ENCODE measurements around the gene HYKK. TPM values are rescaled to one million over a fixed set of nuclear protein-coding genes. Genes with fewer than 3 reads are reported as not detected.

The HYKK gene
- total and polyA plus RNA-seq, 2 of the 8 experiments (the other 6 are each of a cell fraction or from before 2014, with no cell fraction given): 2.0 to 3.7 TPM

DNA sequence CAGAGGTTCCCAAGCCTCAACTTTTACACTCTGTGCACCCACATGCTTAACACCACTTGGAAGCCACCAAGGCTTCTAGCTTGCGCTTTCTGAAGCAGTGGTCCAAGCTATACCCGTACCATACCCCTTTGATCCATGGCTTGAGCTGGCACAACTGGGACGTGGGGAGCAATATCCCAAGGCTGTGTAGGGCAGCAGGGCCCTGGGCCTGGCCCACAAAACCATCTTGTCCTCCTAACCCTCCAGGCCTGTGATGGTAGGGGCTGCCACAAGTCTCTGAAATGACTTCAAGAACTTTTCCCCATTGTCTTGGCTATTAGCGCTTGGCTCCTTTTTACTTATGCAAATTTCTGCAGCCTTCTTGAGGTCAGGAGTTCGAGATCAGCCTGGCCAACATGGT, 16.9 kb downstream of the HYKK start:
- WGBS, 2 experiments (ENCODE audit: extremely low coverage in 1 of 2, insufficient coverage in 1 of 2, insufficient read length in 1 of 2, insufficient replicate concordance in 2 of 2, low coverage in 1 of 2, low lambda C conversion rate in 2 of 2, missing lambda C conversion rate in 1 of 2): 86% methylated on average over 5 of the region's 5 CpGs; no CpG with 5 or more reads in 1 of the 2 experiments
- FAIRE-seq: no peak
- no peak for TF ChIP-seq EZH2 (IDR thresholded peaks at IDR 0.05; ENCODE audit: low read depth, low read length, severe bottlenecking)
- TF ChIP-seq TEAD4 (IDR thresholded peaks at IDR 0.05; ENCODE audit: low read depth, low read length): no peak
- no peak for TF ChIP-seq TAF1 (IDR thresholded peaks at IDR 0.05; ENCODE audit: low read depth, low read length)
- TF ChIP-seq BRCA1 (IDR thresholded peaks at IDR 0.05; ENCODE audit: low read depth, low read length): no peak
- no peak for TF ChIP-seq CHD2 (IDR thresholded peaks at IDR 0.05; ENCODE audit: low read length)
- no peak for TF ChIP-seq TCF12 (IDR thresholded peaks at IDR 0.05; ENCODE audit: low read depth, low read length)

More for the DNA sequence above, 16.9 kb downstream of the HYKK start:
- Histone ChIP-seq H4K91ac (replicated peaks; ENCODE audit: insufficient read length, low read length) (no peak overlapping the region), H3K9ac (replicated peaks in 1 of 4; ENCODE audit: extremely low read depth in 1 of 4, low read depth in 3 of 4, low read length in 3 of 4) (no peak overlapping the region), H2AFZ (ENCODE audit: low read length) (no peak overlapping the region), H3K56ac (replicated peaks; ENCODE audit: insufficient read length, low read depth, low read length) (no peak overlapping the region), H3K23me2 (ENCODE audit: low read depth, low read length) (no peaks in the 10 kb centered on the region), H3K27me3 (replicated peaks in 1 of 4; ENCODE audit: control insufficient read depth in 3 of 4, extremely low read depth in 1 of 4, insufficient read depth in 3 of 4, low read length in 3 of 4) (no peaks in the 10 kb centered on the region), H3K79me1 (ENCODE audit: low read depth, low read length) (no peaks in the 10 kb centered on the region), H2BK5ac (ENCODE audit: low read depth, low read length) (no peak overlapping the region), H3K4me3 (ENCODE audit: extremely low read depth in 1 of 4, insufficient read depth in 2 of 4, low read depth in 3 of 4, low read length in 4 of 4) (no peak overlapping the region), H3K27ac (ENCODE audit: low read depth, low read length) (no peak overlapping the region), H3K18ac (ENCODE audit: extremely low read depth, low read length) (no peak overlapping the region), H2BK120ac (replicated peaks; ENCODE audit: low read depth, low read length) (no peak overlapping the region), H3K79me2 (ENCODE audit: control insufficient read depth in 1 of 2, insufficient read depth in 2 of 2, low read length in 2 of 2) (no peaks in the 10 kb centered on the region), H2BK15ac (ENCODE audit: low read length) (no peak overlapping the region), H2AK5ac (ENCODE audit: low read depth, low read length) (no peak overlapping the region), H3K9me3 (ENCODE audit: insufficient read depth in 2 of 2, low read depth in 1 of 2, low read length in 1 of 2) (peaks cover 7 to 8% of the 10 kb centered on the region in 2 experiments; a peak in 3 of 4 replicates), H2BK12ac (ENCODE audit: low read depth, low read length) (no peak overlapping the region), H3K14ac (ENCODE audit: insufficient read length) (no peak overlapping the region), H4K8ac (ENCODE audit: extremely low read depth, insufficient read depth, low read length) (no peak overlapping the region), H4K5ac (ENCODE audit: insufficient read length, low read depth, low read length) (no peak overlapping the region), H3K4me2 (ENCODE audit: insufficient read depth in 1 of 2, low read depth in 2 of 2, low read length in 2 of 2) (no peak overlapping the region), H4K20me1 (replicated peaks in 1 of 2; ENCODE audit: control insufficient read depth in 1 of 2, insufficient read depth in 2 of 2, low read length in 2 of 2) (no peaks in the 10 kb centered on the region), H3K36me3 (ENCODE audit: control insufficient read depth in 2 of 4, insufficient read depth in 4 of 4, low read length in 3 of 4) (no peaks in the 10 kb centered on the region), H3K4me1 (replicated peaks in 1 of 4; ENCODE audit: control insufficient read depth in 3 of 4, insufficient read depth in 4 of 4, low read length in 3 of 4) (no peaks in the 10 kb centered on the region), H2BK20ac (ENCODE audit: low read length) (no peak overlapping the region), H3K23ac (ENCODE audit: insufficient read length) (no peak overlapping the region), H3K4ac (replicated peaks; ENCODE audit: insufficient read length, low read depth, low read length) (no peak overlapping the region)
- ChIA-PET POLR2A (ENCODE audit: partially characterized antibody) (no interaction called here), CTCF (ENCODE audit: partially characterized antibody) (no interaction called here)
- no peak for DNase-seq (ENCODE audit: low read depth in 1 of 2, low spot score in 2 of 2)
